HG03575 (cell line): Measurements from ENCODE around the gene BIN1.

ENCODE experiments used
- ATAC-seq: cut with Tn5 transposase; IDR thresholded peaks from one replicate; pipeline ENCODE4 v1.9.1; 2021; ENCODE audit not compliant: unreplicated experiment, insufficient number of reproducible peaks, low FRiP score; ENCODE audit errors: extremely low read depth

Gene BIN1

DNA sequence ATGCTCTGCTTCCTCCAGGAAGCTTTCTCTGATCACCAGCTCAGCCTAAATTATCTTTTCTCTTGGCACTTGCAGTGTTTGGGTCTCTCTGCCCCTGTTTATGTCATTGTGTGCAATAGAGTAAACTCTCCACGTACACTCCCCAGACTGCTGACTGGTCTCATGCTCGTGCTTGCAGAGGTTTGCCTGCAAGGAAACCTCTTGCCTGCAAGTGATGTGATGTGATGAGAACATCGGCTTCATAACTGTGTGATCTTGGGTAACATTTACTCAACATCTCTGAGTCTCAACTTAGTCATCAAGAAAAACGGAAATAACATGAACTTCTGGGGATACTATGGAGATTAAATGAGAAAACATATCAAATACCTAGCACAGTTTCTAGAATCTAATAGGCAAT, 92.3 kb downstream of the BIN1 start:
- no peak for ATAC-seq

DNA sequence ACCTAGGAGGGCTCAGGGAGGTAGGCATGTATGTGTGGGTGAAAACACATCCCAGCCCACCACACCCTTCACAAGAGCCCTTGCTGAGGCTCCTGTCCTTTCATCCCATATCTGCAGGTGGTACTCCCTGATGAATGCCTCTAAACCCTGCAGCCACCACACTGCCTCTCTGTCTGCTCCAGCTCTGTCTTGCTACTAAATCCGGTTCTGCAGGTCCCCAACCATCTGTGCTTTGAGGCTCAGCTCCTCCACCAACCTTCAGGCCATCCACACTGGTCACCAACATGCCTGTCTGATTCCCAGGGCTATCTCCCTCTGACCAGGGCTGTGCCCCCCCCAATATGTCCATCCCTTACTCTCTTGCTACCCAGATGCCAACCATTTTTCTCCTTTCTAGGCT, 92.7 kb downstream of the BIN1 start:
- no peak for ATAC-seq

DNA sequence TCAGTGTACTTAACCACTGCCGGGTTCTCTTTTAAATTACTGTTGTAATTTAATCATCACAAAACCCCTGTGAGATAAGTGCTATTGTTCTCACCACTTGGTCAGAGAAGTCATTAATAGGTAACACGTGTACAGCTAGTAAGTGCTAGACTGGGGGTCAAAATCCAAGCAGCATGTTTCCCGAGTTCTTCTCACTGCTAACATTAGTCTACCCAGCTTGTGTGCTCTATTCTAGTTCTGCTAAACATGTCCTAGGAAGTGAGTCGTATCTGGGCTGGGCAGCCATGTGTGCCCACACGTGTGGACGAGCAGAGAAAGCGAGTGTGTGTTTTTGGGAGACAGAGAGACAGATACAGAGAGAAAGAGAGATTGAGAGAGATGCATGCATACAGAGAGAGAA, 94.1 kb downstream of the BIN1 start:
- no peak for ATAC-seq

DNA sequence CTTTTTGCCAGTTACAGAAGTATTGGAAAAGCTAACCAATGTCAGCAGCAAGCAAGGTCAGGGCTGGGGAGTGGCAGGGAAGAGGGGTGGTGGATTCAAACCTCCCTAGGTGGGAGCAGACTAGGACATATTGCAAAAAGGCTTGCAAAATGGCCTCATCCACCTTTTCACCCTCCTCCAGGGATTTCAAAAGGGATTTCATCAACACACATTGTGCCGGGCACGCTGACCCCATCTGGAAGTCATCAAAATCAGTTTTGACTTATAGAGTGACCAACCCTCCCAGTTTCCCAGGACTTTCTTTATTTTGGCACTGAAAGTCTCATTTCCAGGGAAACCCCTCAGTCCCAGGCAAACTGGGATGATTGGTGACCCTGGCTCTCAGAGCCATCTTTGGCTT, 94.7 kb downstream of the BIN1 start:
- ATAC-seq, result no peak

DNA sequence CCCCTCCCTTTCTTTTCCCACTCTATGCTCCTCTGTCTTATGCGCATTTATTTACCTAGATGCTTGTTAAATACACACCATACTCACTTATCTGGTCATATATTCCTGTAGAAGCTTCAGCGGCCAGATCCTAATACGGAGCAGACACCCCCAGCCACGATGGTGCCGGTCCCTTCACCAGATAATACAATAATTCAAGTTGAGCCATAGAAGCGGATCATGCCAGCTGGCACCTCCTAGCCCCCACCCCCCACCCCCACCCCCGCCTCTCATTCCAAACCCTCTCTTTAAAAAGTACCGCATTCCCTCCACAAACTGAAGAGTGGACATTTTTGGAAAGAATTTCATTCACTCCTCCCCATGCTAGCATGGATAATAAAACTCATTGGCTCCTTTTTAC, 95.2 kb downstream of the BIN1 start:
- no peak for ATAC-seq

DNA sequence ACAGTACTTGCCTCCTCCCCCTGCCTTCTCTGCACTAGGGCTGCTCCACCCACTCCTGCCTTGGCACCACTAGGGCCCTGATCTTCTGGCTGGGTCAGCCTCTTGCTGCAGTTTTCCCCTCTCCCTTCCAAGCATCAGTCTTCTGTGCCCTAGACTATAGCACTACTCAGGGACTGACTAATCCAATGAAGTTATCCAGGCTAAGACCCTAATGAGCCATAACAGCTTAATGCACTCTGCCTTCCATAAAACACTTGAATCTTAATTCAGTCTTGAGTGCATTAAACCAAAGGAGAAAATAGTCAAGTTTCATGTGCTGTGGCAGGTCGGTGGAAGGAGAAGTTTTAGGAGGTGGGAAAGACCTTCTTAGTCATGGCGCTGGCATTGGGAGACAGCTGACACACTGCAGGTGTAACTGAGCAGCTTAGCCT, 95.7 kb downstream of the BIN1 start:
- ATAC-seq, result no peak

DNA sequence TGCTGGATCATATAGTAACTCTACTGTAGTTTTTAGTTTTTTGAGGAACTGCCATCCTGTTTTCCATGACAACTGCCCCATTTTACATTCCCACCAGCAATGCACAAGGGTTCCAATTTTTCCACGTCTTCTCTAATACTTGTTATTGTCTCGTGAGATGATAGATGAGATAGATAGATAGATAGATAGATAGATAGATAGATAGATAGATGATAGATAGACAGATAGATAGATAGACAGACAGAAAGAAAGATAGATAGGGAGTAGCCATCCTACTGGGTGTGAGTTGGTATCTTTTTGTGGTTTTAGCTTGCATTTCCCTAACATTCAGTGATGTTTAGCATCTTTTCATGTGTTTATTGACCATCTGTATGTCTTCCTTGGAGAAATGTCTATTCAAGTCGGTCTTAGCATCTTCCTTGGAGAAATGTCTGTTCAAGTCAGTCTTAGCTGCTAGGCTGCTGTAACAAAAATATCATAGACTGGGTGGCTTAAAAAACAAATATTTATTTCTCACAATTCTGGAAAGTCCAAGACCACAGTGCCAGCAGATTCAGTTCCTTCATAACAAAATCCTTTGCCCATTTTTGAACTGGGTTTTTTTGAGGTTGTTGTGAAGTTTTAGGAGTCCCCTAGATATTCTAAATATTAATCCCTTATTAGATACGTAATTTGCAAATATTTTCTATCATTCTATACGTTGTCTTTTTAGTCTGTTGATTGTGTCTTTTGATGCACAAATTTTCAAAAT, 98.5 kb downstream of the BIN1 start:
- ATAC-seq, result no peak

DNA sequence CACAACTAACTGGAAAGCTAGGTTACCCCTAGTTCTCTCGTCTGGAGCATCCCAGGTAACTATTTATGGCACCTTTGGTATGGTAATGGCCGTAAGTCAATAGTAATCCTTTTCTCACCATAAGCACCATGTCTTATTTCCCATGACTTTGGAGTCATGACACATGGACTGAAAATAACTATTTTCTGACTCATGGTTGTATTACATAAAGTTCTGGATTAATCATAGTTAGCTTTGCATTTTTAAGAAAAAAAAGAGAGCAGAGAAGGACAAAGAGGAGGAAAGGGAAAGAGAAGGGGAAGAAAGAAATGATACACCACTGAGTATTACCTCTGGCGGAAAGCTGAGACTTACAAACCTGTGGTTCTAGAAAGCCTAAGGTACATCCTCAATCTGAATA, 99.3 kb downstream of the BIN1 start:
- no peak for ATAC-seq

DNA sequence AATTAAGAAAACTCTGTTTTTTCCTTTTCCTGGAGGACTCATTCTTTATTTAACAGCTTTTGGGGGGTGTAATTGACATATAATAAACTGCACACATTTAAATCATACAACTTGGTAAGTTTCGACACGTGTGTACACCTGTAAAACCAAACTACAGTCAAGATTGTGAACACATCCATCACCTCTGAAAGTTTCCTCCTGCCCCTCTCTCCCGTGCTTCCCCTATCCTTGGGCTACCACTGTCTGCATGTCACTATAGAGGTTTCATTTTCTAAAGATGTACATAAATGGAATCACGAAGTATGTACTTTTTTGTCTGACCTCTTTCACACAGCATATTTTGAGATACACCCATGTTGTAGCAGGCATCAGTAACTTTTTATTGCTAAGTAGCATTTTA, 100.0 kb downstream of the BIN1 start:
- no peak for ATAC-seq

DNA sequence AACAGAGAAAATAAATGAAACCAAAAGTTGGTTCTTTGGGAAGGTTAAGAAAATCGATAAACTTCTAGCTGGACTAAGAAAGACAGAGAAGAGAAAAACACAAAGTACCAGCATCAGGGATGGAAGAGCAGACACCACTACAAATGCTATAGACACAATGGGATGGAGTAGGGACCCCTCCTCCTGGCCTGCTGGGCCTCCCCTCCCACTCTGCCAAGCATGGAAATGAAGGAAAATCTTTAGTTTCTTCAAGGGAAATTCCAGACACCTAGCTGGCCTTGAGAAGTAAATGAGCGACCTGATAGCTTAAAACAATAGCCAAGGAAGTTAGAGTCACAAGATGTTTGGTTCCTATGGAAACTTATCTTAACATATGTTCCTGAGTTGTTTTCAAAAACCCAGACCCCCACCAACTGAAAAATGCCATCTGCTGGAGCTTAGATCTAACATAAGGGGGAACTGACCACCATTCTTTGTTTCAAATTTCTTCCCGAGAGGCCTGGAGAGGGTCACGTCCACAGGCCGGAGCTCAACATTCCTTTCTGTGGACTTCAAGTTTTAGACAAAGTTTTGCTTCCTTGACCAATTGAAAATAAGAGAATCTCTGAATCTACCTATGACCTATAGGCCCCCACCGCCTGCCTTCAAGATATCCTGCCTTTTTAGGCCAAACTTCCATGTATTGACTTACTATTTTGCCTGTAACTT, 101.9 kb downstream of the BIN1 start:
- no peak for ATAC-seq

DNA sequence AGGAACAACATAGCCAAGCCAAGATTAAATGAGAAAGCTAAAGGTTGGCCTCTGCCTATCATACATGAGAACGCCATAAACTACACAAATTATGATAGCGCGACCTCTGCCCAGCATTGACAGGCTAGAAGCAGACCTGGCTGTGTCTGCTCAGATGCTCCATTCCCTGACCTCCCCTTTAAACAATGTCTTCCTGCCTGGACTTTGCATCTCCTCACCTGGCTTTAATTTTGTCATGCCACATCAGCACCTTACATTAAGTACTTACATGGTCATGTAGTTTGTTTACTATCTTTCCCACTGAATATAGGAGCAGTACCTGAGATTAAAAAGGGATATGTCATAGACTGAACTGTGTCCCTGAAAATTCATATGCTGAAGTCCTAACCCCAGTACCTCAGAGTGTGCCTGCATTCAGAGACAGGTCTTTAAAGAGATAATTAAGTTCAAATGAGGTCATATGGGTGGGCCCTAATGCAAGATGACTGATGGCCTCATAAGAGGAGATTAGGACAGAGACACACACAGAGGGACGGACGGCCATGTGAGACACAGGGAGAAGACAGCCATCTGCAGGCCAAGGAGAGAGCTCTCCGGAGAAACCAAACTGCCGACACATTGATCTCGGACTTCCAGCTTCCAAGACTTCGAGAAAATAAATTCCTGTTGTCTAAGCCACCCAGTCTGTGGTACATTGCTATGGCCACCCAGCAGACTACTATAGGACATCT, 103.7 kb downstream of the BIN1 start:
- ATAC-seq, result no peak

DNA sequence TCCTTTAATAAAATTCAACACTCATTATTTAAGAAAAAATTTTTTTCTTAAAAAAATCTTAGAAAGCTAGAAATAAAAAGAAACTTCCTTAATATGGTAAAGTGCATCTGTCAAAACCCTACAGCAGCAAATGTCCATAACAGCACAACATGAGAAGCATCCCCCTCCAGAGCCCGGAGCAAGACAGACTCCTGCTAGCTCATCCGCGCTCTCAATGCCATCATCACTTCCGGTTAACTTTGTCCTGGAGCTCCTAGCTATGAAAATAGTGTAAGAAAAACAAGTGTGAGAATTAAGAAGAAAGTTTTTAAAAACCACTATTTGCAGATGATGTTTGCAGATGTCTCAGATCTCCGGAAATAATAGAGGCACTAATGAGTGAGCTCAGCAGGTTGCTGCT, 105.2 kb downstream of the BIN1 start:
- ATAC-seq, result no peak

DNA sequence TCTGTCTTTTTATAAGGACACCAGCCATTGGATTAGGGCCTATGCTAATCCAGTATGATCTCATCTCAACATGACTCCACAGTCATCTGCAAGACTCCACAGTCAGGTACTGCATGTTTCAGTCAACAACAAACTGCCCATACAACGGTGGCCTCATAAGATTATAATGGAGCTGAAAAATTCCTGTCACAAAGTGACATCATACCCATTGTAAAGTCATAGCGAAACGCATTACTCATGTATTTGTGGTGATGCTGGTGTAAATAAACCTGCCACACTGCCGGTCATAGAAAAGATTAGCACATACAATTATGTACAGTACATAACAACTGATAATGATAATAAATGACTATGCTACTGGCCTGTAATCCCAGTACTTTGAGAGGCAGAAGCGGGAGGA, 106.0 kb downstream of the BIN1 start:
- no peak for ATAC-seq

DNA sequence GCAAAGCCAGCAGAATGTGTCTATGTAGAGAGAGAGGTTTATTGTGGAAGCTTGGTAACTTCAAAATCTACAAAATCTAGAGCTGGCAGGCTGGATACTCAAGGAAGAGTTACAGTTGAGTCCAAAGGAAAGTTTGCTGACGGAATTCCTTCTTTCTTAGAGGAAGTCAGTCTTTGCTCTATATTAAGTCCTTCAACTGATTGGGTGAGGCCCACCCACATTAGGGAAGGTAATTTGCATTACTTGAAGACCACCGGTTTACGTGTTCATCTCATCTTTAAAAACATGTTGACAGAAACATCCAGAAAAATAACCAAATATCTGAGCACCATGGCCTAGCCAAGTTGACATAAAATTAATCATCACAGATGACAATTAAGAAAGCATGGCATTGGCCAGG, 106.8 kb downstream of the BIN1 start:
- ATAC-seq, result no peak

DNA sequence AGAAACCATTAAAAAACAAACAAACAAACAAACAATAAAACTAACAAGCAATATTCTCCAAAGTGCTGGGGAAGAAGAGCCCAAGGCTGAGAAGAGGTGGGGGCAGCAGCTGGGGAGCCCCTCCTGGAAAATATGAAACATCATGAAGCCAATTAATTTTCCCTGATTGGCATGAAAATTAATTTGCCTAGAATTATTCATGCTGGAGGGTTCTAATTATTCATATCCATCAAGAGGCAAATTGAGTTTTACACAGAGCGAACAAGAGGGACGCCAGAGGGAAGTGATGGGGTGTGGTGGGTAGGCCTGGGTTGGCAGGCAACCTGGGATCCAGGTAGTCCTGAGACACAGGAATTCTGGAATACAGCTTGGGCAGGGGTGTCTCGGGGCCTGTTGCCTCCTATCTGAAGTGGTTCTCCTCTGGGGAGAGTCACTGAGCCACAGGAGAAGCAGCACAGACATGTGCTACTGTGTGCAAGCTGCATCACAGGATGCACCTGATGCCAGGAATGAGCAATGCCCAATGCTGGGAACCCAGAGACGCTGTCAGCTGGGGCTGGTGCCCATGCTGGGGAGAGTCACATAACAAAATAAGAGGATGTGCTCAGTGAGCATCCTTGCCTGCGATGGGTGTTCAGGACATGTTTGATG, 107.7 kb downstream of the BIN1 start:
- no peak for ATAC-seq

DNA sequence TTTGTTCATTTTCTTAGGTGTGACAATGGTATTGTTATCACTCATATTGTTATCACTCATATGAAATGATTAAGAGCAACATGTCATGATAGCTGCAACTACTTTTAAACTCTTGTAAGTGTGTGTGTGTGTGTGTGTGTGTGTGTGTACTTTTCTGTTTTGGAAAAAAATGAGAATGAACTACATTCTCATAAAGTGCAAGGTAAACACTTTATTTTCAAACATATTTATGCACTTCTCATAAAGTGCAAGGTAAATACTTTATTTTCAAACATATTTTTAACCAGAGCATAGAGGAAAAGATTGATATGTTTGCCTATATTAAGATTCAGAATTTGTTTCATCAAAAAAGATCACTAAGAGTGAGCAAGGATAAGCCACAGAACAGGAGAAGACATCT, 108.5 kb downstream of the BIN1 start:
- ATAC-seq, result no peak
